Measurements from ENCODE around the gene ARFRP1.

DNA sequence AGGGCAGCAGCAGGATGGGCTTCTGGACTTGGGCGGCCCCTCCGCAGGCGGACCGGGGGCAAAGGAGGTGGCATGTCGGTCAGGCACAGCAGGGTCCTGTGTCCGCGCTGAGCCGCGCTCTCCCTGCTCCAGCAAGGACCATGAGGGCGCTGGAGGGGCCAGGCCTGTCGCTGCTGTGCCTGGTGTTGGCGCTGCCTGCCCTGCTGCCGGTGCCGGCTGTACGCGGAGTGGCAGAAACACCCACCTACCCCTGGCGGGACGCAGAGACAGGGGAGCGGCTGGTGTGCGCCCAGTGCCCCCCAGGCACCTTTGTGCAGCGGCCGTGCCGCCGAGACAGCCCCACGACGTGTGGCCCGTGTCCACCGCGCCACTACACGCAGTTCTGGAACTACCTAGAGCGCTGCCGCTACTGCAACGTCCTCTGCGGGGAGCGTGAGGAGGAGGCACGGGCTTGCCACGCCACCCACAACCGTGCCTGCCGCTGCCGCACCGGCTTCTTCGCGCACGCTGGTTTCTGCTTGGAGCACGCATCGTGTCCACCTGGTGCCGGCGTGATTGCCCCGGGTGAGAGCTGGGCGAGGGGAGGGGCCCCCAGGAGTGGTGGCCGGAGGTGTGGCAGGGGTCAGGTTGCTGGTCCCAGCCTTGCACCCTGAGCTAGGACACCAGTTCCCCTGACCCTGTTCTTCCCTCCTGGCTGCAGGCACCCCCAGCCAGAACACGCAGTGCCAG is 11.0 kb downstream of the ARFRP1 start, which contains the start of gene TNFRSF6B:
- TF ChIP-seq, protein P1, sequence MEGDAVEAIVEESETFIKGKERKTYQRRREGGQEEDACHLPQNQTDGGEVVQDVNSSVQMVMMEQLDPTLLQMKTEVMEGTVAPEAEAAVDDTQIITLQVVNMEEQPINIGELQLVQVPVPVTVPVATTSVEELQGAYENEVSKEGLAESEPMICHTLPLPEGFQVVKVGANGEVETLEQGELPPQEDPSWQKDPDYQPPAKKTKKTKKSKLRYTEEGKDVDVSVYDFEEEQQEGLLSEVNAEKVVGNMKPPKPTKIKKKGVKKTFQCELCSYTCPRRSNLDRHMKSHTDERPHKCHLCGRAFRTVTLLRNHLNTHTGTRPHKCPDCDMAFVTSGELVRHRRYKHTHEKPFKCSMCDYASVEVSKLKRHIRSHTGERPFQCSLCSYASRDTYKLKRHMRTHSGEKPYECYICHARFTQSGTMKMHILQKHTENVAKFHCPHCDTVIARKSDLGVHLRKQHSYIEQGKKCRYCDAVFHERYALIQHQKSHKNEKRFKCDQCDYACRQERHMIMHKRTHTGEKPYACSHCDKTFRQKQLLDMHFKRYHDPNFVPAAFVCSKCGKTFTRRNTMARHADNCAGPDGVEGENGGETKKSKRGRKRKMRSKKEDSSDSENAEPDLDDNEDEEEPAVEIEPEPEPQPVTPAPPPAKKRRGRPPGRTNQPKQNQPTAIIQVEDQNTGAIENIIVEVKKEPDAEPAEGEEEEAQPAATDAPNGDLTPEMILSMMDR (conservative IDR thresholded peaks at IDR 0.05; ENCODE audit: low read length), result no peak
- no peak for TF ChIP-seq EZH2phosphoT487 (IDR thresholded peaks at IDR 0.05; ENCODE audit: borderline replicate concordance, low read depth, low read length)
